GM13976 (cell line): Measurements from ENCODE around the gene AQP3.

Source experiments
- DNase-seq: peaks from one replicate; pipeline ENCODE4 v3.0.0; 2012; ENCODE audit warnings: low spot score
- in situ Hi-C: fragments of 300-500 bp; cut with MboI; formaldehyde crosslinking; loops from one replicate; pipeline ENCODE4 v1.12.0; 2022; ENCODE audit warnings: low sequenced_read_pairs, mixed read lengths, inconsistent platforms; ENCODE audit not compliant: unreplicated experiment
- TF ChIP-seq, protein P1 (sequence below): IDR thresholded peaks from 2 replicates; pipeline ENCODE4 v1.5.1; 2012; ENCODE audit warnings: borderline replicate concordance, mild to moderate bottlenecking; ENCODE audit not compliant: insufficient read depth; ENCODE audit errors: extremely low read depth, missing control alignments, control extremely low read depth

The AQP3 gene

DNA sequence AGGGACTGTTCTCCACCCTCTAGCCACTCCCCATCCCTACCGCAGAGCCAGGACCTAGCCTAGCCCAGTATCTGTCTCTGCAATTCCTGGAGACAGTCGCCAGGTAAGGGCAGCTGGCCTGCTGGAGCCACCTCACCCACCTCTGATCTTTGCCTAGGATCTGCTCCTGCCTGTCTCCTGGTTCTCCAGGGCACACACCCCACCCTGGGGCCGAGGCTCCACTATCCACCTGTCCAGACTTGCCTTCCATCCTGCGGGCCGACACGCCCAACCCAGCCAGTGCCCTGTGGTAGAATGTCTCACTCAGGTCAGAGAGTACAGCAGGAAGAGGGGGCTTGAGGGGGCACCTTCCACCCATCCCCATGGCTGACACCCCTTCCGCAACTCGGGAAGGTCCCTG lies 29.3 kb downstream of the AQP3 start:
- DNase-seq = no peak
- TF ChIP-seq, protein P1, sequence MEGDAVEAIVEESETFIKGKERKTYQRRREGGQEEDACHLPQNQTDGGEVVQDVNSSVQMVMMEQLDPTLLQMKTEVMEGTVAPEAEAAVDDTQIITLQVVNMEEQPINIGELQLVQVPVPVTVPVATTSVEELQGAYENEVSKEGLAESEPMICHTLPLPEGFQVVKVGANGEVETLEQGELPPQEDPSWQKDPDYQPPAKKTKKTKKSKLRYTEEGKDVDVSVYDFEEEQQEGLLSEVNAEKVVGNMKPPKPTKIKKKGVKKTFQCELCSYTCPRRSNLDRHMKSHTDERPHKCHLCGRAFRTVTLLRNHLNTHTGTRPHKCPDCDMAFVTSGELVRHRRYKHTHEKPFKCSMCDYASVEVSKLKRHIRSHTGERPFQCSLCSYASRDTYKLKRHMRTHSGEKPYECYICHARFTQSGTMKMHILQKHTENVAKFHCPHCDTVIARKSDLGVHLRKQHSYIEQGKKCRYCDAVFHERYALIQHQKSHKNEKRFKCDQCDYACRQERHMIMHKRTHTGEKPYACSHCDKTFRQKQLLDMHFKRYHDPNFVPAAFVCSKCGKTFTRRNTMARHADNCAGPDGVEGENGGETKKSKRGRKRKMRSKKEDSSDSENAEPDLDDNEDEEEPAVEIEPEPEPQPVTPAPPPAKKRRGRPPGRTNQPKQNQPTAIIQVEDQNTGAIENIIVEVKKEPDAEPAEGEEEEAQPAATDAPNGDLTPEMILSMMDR = no peak
- in situ Hi-C loops = no loop called here

DNA sequence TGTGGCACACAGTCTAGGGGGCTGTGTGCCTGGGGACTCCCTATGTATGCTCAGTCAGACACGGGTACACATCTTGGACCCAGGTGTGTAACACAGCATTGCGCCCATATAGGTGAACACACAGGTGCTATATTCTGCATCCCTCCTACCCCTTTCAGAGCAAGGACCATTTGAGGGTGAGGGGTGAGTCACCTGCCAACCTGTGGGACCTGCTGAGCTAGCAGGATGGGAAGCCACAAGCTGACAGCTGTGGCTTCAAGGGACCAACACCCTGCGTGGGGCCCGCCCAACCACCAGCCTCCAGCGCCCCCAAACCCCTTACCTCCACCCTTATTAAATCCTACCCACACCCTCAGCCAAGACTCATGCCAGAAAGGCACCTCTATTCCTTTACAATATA lies 30.4 kb downstream of the AQP3 start:
- in situ Hi-C loops = no loop called here
- no peak for DNase-seq
- TF ChIP-seq, protein P1 = no peak

DNA sequence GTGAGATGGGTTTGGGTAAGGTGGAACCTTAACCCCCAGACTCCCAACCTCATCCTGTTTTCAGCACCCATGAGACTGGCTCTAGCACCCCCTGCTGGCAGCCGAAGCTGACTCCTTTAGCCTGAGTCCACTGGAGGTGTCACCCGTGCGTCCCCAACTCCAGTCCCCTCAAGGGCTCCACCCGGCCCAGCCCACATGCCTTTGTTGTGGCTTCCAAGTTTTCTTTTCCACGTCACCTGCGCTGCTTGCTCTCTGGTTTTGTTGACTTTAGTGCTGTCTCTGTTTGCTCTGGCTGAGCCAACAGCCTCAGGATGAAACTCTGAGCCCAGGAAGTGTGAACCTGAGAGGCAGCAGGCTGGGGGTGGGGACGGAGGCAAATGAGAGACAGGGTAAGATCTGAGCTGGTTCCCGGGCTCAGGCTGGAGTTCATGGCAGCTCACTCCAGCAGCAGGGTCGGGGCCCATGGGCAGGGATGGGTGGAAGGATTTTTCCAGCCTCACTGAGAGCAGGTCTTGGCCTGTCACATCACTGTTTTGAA lies 31.8 kb downstream of the AQP3 start:
- TF ChIP-seq, protein P1 = peak; percentile 77
- in situ Hi-C loops = no loop called here
- peak; percentile 85 for DNase-seq

DNA sequence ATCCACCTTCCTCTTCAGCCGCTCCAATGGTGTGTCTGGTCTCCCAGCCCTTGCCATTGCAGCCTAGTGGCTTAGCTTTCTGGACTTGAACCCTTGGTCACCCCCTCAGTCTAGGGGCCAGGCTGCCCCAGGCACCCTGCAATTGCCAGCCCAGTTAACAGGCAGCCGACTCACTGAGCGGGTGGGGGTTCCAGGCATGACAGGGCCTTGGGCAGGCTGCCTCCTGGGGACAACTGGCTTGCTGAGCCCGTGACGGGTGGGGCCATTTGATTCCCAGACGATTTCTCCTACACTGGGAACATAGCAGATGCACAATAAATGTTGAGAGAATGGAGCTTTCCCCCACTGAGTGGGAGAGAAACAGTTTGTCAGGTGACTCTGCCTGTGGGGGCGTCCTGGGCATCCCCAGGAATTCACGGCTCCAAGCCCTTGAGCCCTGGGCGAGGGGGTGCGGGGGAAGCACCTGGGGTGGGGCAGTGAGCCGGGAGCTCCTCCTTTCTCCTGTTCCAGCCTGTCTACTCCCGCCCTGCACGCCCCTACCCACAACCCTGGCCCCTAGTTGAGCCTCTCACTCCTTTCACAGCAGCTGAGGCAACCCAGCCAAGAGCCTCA lies 32.4 kb downstream of the AQP3 start:
- TF ChIP-seq, protein P1 = no peak
- DNase-seq = no peak
- in situ Hi-C loops = no loop called here

DNA sequence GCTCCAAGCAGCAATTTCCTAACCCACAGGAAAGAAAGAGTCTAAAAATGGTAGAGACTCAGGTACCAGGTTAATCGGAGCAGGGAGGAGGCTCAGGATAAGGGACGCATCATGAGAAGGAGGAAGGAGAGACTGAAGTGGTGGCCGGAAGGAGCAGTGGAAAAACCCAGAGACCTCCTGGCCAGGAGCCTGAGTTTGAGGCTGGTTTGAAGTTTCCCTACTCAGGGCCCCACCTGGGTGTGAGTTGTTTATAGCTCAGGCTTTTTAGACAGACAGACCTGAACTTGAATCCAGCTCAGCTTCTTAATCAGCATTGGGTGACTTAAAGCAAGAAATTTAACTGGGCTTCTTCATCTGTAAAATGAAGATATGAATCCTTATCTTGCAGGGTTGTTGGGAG lies 33.1 kb downstream of the AQP3 start:
- in situ Hi-C loops = no loop called here
- DNase-seq = peak; percentile 49
- TF ChIP-seq, protein P1 = no peak

DNA sequence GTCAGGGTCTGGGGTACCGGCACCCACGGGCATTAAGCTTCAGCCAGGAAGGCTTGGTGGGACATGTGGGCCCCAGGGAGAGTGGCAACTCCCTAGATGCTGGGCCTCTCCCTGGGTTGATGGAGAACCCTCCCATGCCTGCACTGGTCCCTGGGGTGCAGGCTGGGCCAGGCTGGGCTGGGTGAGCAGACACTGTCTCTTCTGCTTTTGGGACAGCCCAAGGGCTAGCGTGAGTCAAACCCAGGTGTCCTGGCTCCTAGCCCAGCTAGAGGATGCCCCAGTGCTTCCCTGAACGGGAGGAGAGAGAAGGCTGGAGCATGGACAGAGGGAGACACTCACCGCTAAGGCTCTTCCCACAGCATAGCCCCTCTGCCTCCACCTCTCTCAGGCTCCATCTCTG lies 39.3 kb downstream of the AQP3 start:
- no peak for DNase-seq
- TF ChIP-seq, protein P1 = no peak
- in situ Hi-C loops = no loop called here
